Measurements from ENCODE around the gene PRKRA.
A peak's percentile ranks its signal among the peaks of the same experiment; 100 is the strongest.
"Not testable (repeated sequence)": the region's sequence is repeated elsewhere in the genome, so short reads cannot be mapped to it uniquely, and the experiment has no call there.

Gene PRKRA

GRCh38 chr2:178457390-178457886, 6.5 kb upstream of the PRKRA start:
- no peak for DNase-seq

GRCh38 chr2:178455947-178456346, 5.0 kb upstream of the PRKRA start:
- DNase-seq = no peak

GRCh38 chr2:178452870-178453269, 1.9 kb upstream of the PRKRA start:
- no peak for DNase-seq

GRCh38 chr2:178452334-178452733, 1.4 kb upstream of the PRKRA start:
- no peak for DNase-seq

- DNase-seq = no peak
These were observed 526 bp downstream of the PRKRA start for GRCh38 chr2:178450524-178450773.

GRCh38 chr2:178449700-178450523, 1.1 kb downstream of the PRKRA start:
- DNase-seq = no peak

GRCh38 chr2:178448968-178449661, 1.9 kb downstream of the PRKRA start:
- no peak for DNase-seq

- DNase-seq = peak; percentile 51
These were observed 9.5 kb downstream of the PRKRA start for GRCh38 chr2:178441426-178441825.

- DNase-seq = no peak
These were observed 14.3 kb downstream of the PRKRA start for GRCh38 chr2:178436662-178437061.

GRCh38 chr2:178429336-178429735, 21.6 kb downstream of the PRKRA start:
- DNase-seq = no peak

GRCh38 chr2:178428396-178428806, 22.6 kb downstream of the PRKRA start:
- no peak for DNase-seq

- no peak for DNase-seq
These were observed 23.5 kb downstream of the PRKRA start for GRCh38 chr2:178427458-178427857.

- DNase-seq = no peak
These were observed 24.6 kb downstream of the PRKRA start for GRCh38 chr2:178426388-178426787.

- DNase-seq = no peak
These were observed 25.6 kb downstream of the PRKRA start for GRCh38 chr2:178425255-178425827.

GRCh38 chr2:178423746-178424145, 27.2 kb downstream of the PRKRA start:
- not testable (repeated sequence) for DNase-seq

GRCh38 chr2:178422097-178422496, 28.9 kb downstream of the PRKRA start:
- no peak for DNase-seq

- DNase-seq = no peak
These were observed 30.4 kb downstream of the PRKRA start for GRCh38 chr2:178420463-178420999.

- peak; percentile 11 for DNase-seq
These were observed 31.9 kb downstream of the PRKRA start for GRCh38 chr2:178419123-178419522.

- DNase-seq = no peak
These were observed 32.5 kb downstream of the PRKRA start for GRCh38 chr2:178418426-178418825.

- no peak for DNase-seq
These were observed 33.1 kb downstream of the PRKRA start for GRCh38 chr2:178417916-178418315.

- no peak for DNase-seq
These were observed 35.0 kb downstream of the PRKRA start for GRCh38 chr2:178415979-178416378.

GRCh38 chr2:178414266-178415247, 36.4 kb downstream of the PRKRA start:
- peak; percentile 95 for DNase-seq
